ENCODE data around the gene FCN1. TPM values are rescaled to one million over a fixed set of nuclear protein-coding genes. Genes with fewer than 3 reads are reported as not detected.

The FCN1 gene
- total RNA-seq, 1 donor from 2014 or later = 84.4 TPM

- H3K9me3 ChIP-seq = no peaks in the 10 kb centered on the region
- H3K27me3 ChIP-seq (ENCODE audit: low read depth) = no peaks in the 10 kb centered on the region
- intact Hi-C loops (cut with DNase I) = no loop called here
- TF ChIP-seq CTCF (IDR thresholded peaks at IDR 0.05) = no peak
- ATAC-seq (peak in 1 of 2 donors; percentile 15), DNase-seq (no peak)
- no peak overlapping the region for H3K4me3 ChIP-seq
- no peaks in the 10 kb centered on the region for H3K4me1 ChIP-seq
- no peak overlapping the region for H3K27ac ChIP-seq
- H3K36me3 ChIP-seq = no peaks in the 10 kb centered on the region
These were observed 47.4 kb downstream of the FCN1 start for GRCh38 chr9:134870301-134870694.

GRCh38 chr9:134869554-134870300 is 48.0 kb downstream of the FCN1 start:
- H3K27ac ChIP-seq = no peak overlapping the region
- no peak for TF ChIP-seq CTCF (IDR thresholded peaks at IDR 0.05)
- intact Hi-C loops (cut with DNase I) = no loop called here

GRCh38 chr9:134868751-134869553 is 48.8 kb downstream of the FCN1 start:
- intact Hi-C loops (cut with DNase I) = no loop called here
- DNase-seq (no peak), ATAC-seq (no peak)
- Histone ChIP-seq H3K27ac (no peak overlapping the region), H3K36me3 (no peaks in the 10 kb centered on the region), H3K9me3 (no peaks in the 10 kb centered on the region), H3K4me1 (no peaks in the 10 kb centered on the region), H3K27me3 (ENCODE audit: low read depth) (no peaks in the 10 kb centered on the region), H3K4me3 (no peak overlapping the region)
- TF ChIP-seq CTCF (IDR thresholded peaks at IDR 0.05) = no peak

More at GRCh38 chr9:134869554-134870300, 48.0 kb downstream of the FCN1 start:
- Histone ChIP-seq H3K4me1 (no peaks in the 10 kb centered on the region), H3K36me3 (no peaks in the 10 kb centered on the region), H3K27me3 (ENCODE audit: low read depth) (no peaks in the 10 kb centered on the region), H3K4me3 (no peak overlapping the region), H3K9me3 (no peaks in the 10 kb centered on the region)
- DNase-seq (no peak), ATAC-seq (no peak)

GRCh38 chr9:134867917-134868750 is 49.6 kb downstream of the FCN1 start:
- ATAC-seq (no peak), DNase-seq (peak; percentile 34)
- H3K36me3 ChIP-seq = no peaks in the 10 kb centered on the region
- no peaks in the 10 kb centered on the region for H3K4me1 ChIP-seq
- intact Hi-C loops (cut with DNase I) = no loop called here
- TF ChIP-seq CTCF (IDR thresholded peaks at IDR 0.05) = no peak
- no peaks in the 10 kb centered on the region for H3K27me3 ChIP-seq (ENCODE audit: low read depth)
- H3K9me3 ChIP-seq = no peaks in the 10 kb centered on the region
- H3K27ac ChIP-seq = no peak overlapping the region
- H3K4me3 ChIP-seq = no peak overlapping the region

- DNase-seq (peak; percentile 34), ATAC-seq (no peak)
- intact Hi-C loops (cut with DNase I) = no loop called here
- H3K27ac ChIP-seq = no peak overlapping the region
- H3K4me3 ChIP-seq = no peak overlapping the region
- H3K9me3 ChIP-seq = no peaks in the 10 kb centered on the region
- no peaks in the 10 kb centered on the region for H3K4me1 ChIP-seq
- no peak for TF ChIP-seq CTCF (IDR thresholded peaks at IDR 0.05)
- H3K36me3 ChIP-seq = no peaks in the 10 kb centered on the region
- H3K27me3 ChIP-seq (ENCODE audit: low read depth) = no peaks in the 10 kb centered on the region
These were observed 52.9 kb downstream of the FCN1 start for GRCh38 chr9:134864821-134865190.
